Memory B cell (primary cell): ENCODE results near the gene EEIG1.

Experiments used
- ATAC-seq: fragments of 150-1000 bp; cut with Tn5 transposase; 2 replicates; pipeline ENCODE4 v1.10.0; 2021; ENCODE audit warnings: low read depth, mild to moderate bottlenecking, moderate library complexity
- DNase-seq, 2 donors: peaks; one replicate each; pipeline ENCODE4 v3.0.0; 2022; ENCODE audit warnings: low spot score in 2 of 2
- H3K27ac Mint-ChIP-seq: one replicate; pipeline ENCODE4 v1.8.0; 2022; ENCODE audit warnings: mild to moderate bottlenecking, moderate library complexity, mixed read lengths
- H3K27me3 Mint-ChIP-seq: one replicate; pipeline ENCODE4 v1.8.0; 2022; ENCODE audit warnings: mixed read lengths
- H3K36me3 Mint-ChIP-seq: one replicate; pipeline ENCODE4 v1.8.0; 2022; ENCODE audit warnings: mild to moderate bottlenecking, mixed read lengths
- H3K4me1 Mint-ChIP-seq: one replicate; pipeline ENCODE4 v1.8.0; 2022; ENCODE audit warnings: mixed read lengths
- H3K4me3 Mint-ChIP-seq: one replicate; pipeline ENCODE4 v1.8.0; 2022; ENCODE audit warnings: mild to moderate bottlenecking, moderate library complexity, mixed read lengths
- H3K9me3 Mint-ChIP-seq: one replicate; pipeline ENCODE4 v1.8.0; 2022; ENCODE audit warnings: mixed read lengths

EEIG1 gene

GRCh38 chr9:128008171-128008570 lies 27.4 kb upstream of the EEIG1 start:
- Mint-ChIP-seq H3K27ac (peak overlapping the region; percentile 94), H3K9me3 (peaks cover 3% of the 10 kb centered on the region), H3K4me1 (peaks cover 37% of the 10 kb centered on the region), H3K36me3 (peaks cover 3% of the 10 kb centered on the region), H3K4me3 (peak overlapping the region; percentile 64), H3K27me3 (no peaks in the 10 kb centered on the region)
- ATAC-seq: no peak
- DNase-seq: no peak

- Mint-ChIP-seq H3K27me3 (no peaks in the 10 kb centered on the region), H3K9me3 (peaks cover 3% of the 10 kb centered on the region), H3K4me3 (peak overlapping the region; percentile 64), H3K36me3 (peaks cover 3% of the 10 kb centered on the region), H3K4me1 (peaks cover 34% of the 10 kb centered on the region), H3K27ac (peak overlapping the region; percentile 94)
- peak; percentile 69 to 76 for DNase-seq
- peak; percentile 87 for ATAC-seq
Observed at GRCh38 chr9:128007566-128008138, 26.9 kb upstream of the EEIG1 start.

GRCh38 chr9:128006332-128006996 lies 25.7 kb upstream of the EEIG1 start:
- H3K36me3 Mint-ChIP-seq: peaks cover 3% of the 10 kb centered on the region
- H3K4me1 Mint-ChIP-seq: peaks cover 33% of the 10 kb centered on the region
- no peak for DNase-seq
- H3K27me3 Mint-ChIP-seq: no peaks in the 10 kb centered on the region
- H3K9me3 Mint-ChIP-seq: peaks cover 3% of the 10 kb centered on the region
- peak overlapping the region; percentile 24 for H3K4me3 Mint-ChIP-seq
- no peak for ATAC-seq
- H3K27ac Mint-ChIP-seq: peak overlapping the region; percentile 67

- H3K27me3 Mint-ChIP-seq: no peaks in the 10 kb centered on the region
- no peak overlapping the region for H3K4me3 Mint-ChIP-seq
- peak overlapping the region; percentile 67 for H3K27ac Mint-ChIP-seq
- peaks cover 28% of the 10 kb centered on the region for H3K4me1 Mint-ChIP-seq
- DNase-seq (no peak), ATAC-seq (no peak)
- peaks cover 3% of the 10 kb centered on the region for H3K9me3 Mint-ChIP-seq
- H3K36me3 Mint-ChIP-seq: peaks cover 3% of the 10 kb centered on the region
Observed at GRCh38 chr9:128005923-128006322, 25.1 kb upstream of the EEIG1 start.

- no peak for DNase-seq
- H3K4me1 Mint-ChIP-seq: peaks cover 26% of the 10 kb centered on the region
- no peaks in the 10 kb centered on the region for H3K27me3 Mint-ChIP-seq
- no peak for ATAC-seq
- no peak overlapping the region for H3K27ac Mint-ChIP-seq
- H3K4me3 Mint-ChIP-seq: no peak overlapping the region
- peaks cover 6% of the 10 kb centered on the region for H3K9me3 Mint-ChIP-seq
- peaks cover 7% of the 10 kb centered on the region for H3K36me3 Mint-ChIP-seq
Observed at GRCh38 chr9:128003966-128004604, 23.3 kb upstream of the EEIG1 start.

- H3K27ac Mint-ChIP-seq: no peak overlapping the region
- no peak overlapping the region for H3K4me3 Mint-ChIP-seq
- H3K9me3 Mint-ChIP-seq: peaks cover 4% of the 10 kb centered on the region
- H3K36me3 Mint-ChIP-seq: peaks cover 5% of the 10 kb centered on the region
- no peak for DNase-seq
- ATAC-seq: no peak
- no peaks in the 10 kb centered on the region for H3K27me3 Mint-ChIP-seq
- H3K4me1 Mint-ChIP-seq: peaks cover 19% of the 10 kb centered on the region
Observed at GRCh38 chr9:128002959-128003358, 22.2 kb upstream of the EEIG1 start.

- no peaks in the 10 kb centered on the region for H3K27me3 Mint-ChIP-seq
Observed at GRCh38 chr9:128001779-128002298, 21.1 kb upstream of the EEIG1 start.

GRCh38 chr9:128001151-128001778 lies 20.5 kb upstream of the EEIG1 start:
- Mint-ChIP-seq H3K4me1 (peaks cover 10% of the 10 kb centered on the region), H3K4me3 (no peak overlapping the region), H3K27ac (no peak overlapping the region), H3K27me3 (no peaks in the 10 kb centered on the region), H3K9me3 (peaks cover 3% of the 10 kb centered on the region), H3K36me3 (peaks cover 3% of the 10 kb centered on the region)
- DNase-seq (no peak), ATAC-seq (no peak)

More at GRCh38 chr9:128001779-128002298, 21.1 kb upstream of the EEIG1 start:
- ATAC-seq (no peak), DNase-seq (no peak)
- Mint-ChIP-seq H3K36me3 (peaks cover 3% of the 10 kb centered on the region), H3K4me1 (peaks cover 13% of the 10 kb centered on the region), H3K9me3 (peaks cover 3% of the 10 kb centered on the region), H3K4me3 (no peak overlapping the region), H3K27ac (no peak overlapping the region)

GRCh38 chr9:127999461-127999860 lies 18.7 kb upstream of the EEIG1 start:
- H3K9me3 Mint-ChIP-seq: peaks cover 3% of the 10 kb centered on the region
- no peak overlapping the region for H3K4me3 Mint-ChIP-seq
- peaks cover 3% of the 10 kb centered on the region for H3K36me3 Mint-ChIP-seq
- H3K4me1 Mint-ChIP-seq: peaks cover 11% of the 10 kb centered on the region
- peak overlapping the region; percentile 55 for H3K27ac Mint-ChIP-seq
- peak; percentile 50 for ATAC-seq
- DNase-seq: no peak
- no peaks in the 10 kb centered on the region for H3K27me3 Mint-ChIP-seq

GRCh38 chr9:127993721-127994120 lies 12.9 kb upstream of the EEIG1 start:
- H3K36me3 Mint-ChIP-seq: no peaks in the 10 kb centered on the region
- no peaks in the 10 kb centered on the region for H3K27me3 Mint-ChIP-seq
- no peak overlapping the region for H3K4me3 Mint-ChIP-seq
- H3K9me3 Mint-ChIP-seq: no peaks in the 10 kb centered on the region
- DNase-seq (no peak), ATAC-seq (no peak)
- H3K4me1 Mint-ChIP-seq: peaks cover 27% of the 10 kb centered on the region
- H3K27ac Mint-ChIP-seq: peak overlapping the region; percentile 99

GRCh38 chr9:127991757-127992274 lies 11.0 kb upstream of the EEIG1 start:
- ATAC-seq: peak; percentile 50
- H3K9me3 Mint-ChIP-seq: no peaks in the 10 kb centered on the region
- no peaks in the 10 kb centered on the region for H3K36me3 Mint-ChIP-seq
- peak overlapping the region; percentile 2 for H3K4me3 Mint-ChIP-seq
- peak overlapping the region; percentile 99 for H3K27ac Mint-ChIP-seq
- no peak for DNase-seq
- no peaks in the 10 kb centered on the region for H3K27me3 Mint-ChIP-seq
- peaks cover 33% of the 10 kb centered on the region for H3K4me1 Mint-ChIP-seq

- no peaks in the 10 kb centered on the region for H3K36me3 Mint-ChIP-seq
- H3K4me3 Mint-ChIP-seq: peak overlapping the region; percentile 2
- DNase-seq: peak in 1 of 2 donors; percentile 50
- peak overlapping the region; percentile 99 for H3K27ac Mint-ChIP-seq
- H3K9me3 Mint-ChIP-seq: no peaks in the 10 kb centered on the region
- peaks cover 37% of the 10 kb centered on the region for H3K4me1 Mint-ChIP-seq
- no peaks in the 10 kb centered on the region for H3K27me3 Mint-ChIP-seq
- peak; percentile 68 for ATAC-seq
Observed at GRCh38 chr9:127991017-127991756, 10.4 kb upstream of the EEIG1 start.

GRCh38 chr9:127990554-127990953 lies 9.8 kb upstream of the EEIG1 start:
- no peaks in the 10 kb centered on the region for H3K27me3 Mint-ChIP-seq
- DNase-seq (no peak), ATAC-seq (no peak)
- no peaks in the 10 kb centered on the region for H3K9me3 Mint-ChIP-seq
- peak overlapping the region; percentile 99 for H3K27ac Mint-ChIP-seq
- no peak overlapping the region for H3K4me3 Mint-ChIP-seq
- peaks cover 35% of the 10 kb centered on the region for H3K4me1 Mint-ChIP-seq
- no peaks in the 10 kb centered on the region for H3K36me3 Mint-ChIP-seq
